Right renal cortex interstitium (tissue), 3 donors: ENCODE measurements around the gene PRDM1. TPM values are rescaled to one million over a fixed set of nuclear protein-coding genes. Genes with fewer than 3 reads are reported as not detected.

ENCODE experiments used
- DNase-seq, 3 donors: peaks; one replicate each; pipeline ENCODE4 v3.0.0-alpha.2; 2013; ENCODE audit warnings: low read depth in 3 of 3, low spot score in 2 of 3
- polyA plus RNA-seq, 3 donors: library from polyadenylated mRNA; unstranded; fragments of 120-200 nt; gene quantifications; one replicate each; pipeline ENCODE4 v1.2.1, GENCODE V29; 2013; ENCODE audit not compliant: insufficient read length in 3 of 3

Gene PRDM1
- polyA plus RNA-seq, 3 donors: 2.6 to 3.4 (median 3.0) TPM

DNA sequence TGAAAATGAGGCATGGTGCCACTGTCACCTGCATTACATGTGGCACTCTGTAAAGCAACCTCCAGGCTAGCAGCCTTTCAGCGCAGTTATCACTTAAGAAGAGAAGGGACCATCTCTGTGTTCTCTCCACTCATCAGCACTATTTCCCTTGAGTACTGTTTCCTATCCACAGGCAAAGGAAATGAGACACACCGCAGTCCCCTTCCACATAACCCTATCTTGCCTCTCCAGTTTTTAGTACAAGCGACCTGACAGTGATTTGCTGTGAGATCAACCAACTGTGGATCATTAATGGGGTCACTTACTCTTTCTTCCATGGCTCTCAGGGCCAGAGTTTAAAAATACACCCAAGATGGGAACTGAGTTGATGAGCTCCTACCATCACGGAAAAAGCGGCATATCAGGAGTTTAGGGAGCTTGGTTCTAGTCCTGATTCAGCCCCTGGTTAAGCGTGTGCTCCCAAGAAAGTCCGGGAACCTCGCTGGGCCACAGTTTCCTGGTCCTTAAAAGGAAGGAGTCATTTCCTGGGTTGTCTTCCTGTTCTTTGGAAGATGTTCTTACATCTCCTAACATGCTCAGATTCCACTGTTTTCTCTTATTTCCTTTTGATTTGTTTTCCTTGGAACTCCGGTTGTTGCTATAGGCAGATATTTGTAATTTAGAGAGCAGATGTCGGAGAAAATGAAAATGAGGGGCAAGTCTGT lies 27.3 kb downstream of the PRDM1 start:
- no peak for DNase-seq

DNA sequence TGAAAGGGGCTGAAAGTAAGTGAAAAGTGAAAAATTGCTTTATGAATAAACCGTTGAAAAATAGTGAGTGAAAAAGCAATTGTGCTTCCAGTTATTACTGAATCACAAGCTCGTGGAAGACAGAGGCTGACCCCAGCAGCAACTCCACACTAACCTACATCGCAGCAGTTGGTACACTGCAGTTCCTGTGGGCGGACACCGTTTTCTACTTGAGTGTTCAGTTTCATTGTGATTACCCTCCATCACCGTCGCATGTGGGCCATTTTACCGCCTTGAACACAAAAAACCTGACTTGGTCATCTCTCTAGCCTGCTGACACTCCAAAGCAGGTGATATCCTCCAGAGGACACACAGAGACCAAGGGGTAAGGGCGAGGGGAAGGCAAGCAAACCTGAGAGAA lies 28.4 kb downstream of the PRDM1 start:
- no peak for DNase-seq

DNA sequence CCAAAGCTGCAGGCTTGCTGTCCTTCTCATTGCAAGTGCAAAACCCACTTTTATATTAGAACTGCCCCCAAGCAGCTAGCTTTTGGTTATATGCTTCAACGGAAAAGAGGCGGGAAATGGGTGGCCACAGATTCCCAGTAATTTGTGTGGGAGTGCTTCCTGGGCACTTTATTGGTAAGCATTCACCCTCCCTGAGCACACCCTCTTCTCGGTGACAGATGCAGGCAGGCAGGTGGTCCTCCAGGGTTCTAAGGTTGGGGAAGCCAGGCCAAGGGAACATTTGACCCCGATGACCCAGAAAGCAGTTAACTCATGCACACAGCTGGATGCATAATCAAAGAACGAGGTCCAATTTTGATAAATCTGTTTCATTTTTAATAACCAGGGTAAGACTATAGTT lies 29.1 kb downstream of the PRDM1 start:
- no peak for DNase-seq

DNA sequence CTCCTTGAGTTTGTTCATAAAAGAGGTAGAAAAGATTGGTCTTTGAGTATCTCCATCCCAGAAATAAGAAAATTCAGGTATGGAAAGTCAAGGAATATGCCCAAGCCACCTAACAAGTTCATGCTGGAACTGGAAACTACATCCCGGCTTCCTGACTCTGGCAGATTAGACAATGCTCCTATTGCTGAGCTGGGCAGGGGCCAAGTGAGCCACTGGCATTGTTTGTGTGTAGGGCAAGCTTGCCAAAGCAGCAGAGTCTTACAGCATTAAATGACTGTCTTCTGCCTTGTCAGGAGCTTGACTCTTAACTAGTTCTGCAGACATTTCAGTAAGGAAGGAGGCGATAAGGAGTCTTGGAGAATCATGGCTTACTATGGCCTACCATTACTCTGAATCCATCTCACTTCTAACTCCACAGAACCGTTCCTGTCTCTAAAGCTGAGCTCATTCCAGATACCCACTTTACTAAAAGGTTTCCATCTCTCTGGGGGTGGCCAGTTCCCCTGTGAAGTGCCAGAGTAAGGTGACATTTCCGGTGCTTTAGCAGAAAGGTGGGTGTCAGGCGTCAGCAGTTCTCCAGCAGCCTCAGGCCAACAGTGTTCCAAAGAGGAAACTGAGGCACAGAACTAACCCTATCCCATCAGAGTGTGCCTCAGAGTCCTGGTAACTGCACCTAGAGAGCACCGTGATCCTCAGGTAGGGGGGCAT lies 30.1 kb downstream of the PRDM1 start:
- DNase-seq: no peak

DNA sequence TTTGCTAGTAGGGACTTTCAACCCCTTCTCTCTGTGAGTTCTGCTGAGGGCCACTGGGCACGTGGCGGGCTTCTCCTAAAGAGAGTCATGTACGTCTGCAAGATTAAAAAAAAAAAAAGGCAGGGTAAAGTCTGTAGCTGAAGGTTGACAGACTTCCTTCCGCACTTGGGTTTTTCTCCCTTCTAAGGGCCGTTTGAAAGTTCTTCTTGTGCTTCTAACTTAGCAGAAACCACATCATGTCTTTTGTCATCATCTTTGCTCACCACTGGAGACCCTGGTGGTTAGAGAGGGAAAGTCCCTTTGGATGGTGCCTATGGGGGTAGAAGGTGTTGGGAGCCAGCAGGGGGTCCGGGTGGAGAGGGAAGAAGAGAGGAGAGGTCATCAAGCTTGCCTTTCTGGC lies 31.4 kb downstream of the PRDM1 start:
- DNase-seq: no peak

DNA sequence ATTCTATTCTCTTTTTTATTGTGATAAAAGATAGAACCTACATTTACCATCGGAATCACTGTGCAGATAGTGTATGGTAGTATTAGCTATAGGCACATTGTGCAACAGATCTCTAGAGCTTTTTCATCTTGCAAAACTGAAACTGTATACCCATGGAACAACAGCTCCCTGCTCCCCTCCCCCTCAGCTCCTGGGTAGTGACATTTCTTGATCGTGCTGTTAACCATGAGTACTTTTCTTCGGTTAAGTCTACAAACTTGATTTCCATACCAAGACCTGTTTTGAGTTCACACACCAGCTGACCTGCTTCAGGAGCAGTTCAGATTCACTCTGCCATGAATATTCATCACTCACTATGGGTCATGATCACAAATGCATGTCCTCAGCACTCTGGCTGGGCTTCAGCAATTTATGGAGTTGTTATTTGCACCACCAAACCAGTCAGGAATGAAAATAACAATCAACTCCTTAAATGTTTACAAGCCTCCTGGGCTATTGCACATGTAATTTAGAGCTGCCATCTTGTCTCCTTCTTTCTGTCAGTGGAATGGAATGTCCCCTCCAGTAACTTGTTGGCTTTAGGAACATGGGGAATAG lies 32.8 kb downstream of the PRDM1 start:
- no peak for DNase-seq

DNA sequence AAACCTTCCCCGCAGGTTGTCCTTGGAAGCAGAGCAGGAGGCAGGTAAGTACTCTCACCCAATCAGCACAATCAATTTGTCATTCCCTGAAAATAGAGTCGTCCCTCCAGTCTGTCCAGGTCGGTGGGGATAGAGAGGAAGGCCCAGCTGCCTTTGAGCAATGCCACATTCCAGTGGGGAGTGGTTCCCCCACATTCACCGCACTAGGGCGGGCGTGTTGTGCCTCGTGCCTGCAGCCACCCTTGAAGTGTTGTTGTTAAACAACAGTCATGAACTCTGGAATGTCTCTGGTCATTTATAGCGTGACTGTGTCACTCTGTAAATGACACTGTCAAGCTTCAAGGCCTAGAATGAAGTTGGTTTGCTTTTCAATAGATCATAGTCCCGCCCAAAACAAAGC lies 33.4 kb downstream of the PRDM1 start:
- DNase-seq: no peak

DNA sequence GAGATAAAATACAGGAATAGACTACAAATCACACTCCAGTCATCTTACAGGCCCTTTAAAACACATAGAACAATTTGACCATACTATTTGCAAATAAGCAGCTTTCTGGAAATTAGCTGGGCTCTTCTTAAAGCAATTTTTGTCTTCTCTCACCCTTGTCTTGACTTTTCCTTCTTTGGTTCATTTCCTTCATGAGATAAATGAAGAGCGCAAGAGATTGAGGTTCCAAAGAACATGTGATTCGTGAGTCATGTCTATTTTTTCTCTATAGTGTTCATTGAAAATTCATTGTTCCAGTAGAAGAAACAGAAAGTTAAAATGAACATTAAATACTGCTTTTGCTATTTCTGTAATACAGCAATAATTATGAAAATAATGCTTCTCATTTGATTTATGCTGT lies 33.9 kb downstream of the PRDM1 start:
- DNase-seq: no peak

DNA sequence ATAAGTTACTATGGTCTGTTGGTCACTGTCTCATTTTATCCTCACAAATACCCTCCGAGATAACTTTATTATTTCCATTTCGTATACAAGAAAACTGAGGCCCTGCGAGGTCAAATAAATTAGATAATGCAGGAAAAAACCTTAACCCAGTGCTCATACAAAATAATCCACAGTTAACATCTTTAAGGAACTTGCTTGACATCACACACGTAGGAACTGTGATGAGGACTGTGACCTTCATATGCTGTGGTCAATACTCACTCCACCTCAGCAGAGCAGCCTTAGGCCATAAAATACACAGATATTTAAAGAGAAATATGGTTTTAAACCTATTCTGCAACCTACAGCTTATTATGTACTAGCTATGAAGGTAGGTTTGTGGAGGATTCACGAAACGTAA lies 34.3 kb downstream of the PRDM1 start:
- DNase-seq: no peak

DNA sequence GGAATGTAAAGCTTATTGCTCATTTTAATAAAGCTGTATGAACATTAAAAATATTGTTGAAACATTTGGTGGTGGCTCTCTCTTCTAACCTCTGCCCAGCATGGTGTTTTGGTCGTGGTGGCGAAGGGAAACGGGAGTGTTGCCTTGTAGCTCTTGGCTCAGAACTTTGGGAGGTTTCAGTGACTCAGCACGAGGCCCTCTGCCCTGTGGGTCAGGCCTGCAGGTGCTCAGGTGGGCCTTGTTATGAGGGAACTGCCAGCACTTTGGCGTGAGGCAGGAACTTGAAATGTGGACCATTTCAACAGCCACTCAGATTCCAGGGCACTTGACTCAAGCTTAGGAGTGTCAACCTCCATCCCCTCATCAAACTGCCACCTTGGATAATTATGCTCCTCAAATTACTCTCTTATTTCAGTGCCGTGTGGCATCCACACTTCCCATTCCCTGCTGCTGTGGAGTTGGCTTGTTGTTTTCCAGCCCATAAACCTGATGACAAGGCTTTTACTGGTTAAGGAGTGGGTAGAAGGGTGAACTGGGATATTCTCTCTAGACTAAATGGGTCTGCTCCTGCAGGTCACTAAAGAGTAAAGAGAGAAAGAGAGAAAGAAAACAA lies 36.3 kb downstream of the PRDM1 start:
- DNase-seq: peak; percentile 17 to 49 (median 18)

DNA sequence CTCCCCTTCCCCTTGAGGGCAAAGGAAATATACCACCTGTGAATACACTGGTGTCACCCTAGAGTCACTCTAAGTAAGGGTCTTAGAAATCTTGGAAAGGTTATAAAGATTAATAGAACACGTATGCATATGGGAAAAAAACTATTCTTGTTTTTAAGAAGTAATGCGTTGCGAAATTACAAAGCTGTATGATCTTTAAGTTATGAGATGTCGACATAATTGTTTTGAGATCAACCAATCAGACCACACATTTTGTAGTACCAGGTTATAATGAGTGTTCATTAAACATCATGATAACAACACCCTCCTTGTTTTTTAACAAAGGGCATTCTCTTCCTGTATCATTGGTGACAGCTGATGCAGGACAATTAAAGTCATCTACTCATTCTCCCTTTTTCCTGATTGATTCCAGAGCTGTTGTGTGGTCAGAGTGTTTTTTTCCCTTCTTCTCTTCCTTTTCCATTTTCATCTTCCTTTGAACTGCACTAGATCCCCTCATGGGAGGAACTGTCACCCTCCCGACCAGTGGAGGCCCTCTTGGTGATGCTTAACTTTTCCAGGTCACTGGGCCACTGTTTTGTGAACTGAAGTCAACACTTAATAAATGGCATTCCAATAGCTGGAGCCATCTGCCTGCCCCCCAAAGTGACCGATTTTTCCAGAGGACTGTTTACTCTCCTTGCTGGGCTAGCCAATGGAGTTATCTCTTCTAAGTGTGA lies 37.0 kb downstream of the PRDM1 start:
- DNase-seq: no peak

DNA sequence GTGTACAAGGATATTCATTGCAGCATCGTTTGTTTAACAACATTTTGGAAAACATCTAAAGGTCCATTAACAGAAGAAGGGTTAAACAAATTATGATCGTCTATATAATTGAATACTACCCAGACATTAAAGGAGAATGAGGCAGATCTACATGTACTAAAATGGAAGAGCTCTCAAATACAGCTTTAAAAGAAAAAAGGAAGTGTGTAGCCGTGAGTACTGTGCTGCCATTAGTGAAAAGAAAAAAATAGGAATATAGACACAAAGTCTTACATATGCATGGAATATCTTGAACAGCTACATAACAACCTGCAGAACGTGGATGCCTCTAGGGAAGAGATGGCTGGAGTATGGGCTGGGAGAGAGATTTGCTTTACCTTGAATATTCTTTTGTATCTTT lies 37.9 kb downstream of the PRDM1 start:
- DNase-seq: no peak

DNA sequence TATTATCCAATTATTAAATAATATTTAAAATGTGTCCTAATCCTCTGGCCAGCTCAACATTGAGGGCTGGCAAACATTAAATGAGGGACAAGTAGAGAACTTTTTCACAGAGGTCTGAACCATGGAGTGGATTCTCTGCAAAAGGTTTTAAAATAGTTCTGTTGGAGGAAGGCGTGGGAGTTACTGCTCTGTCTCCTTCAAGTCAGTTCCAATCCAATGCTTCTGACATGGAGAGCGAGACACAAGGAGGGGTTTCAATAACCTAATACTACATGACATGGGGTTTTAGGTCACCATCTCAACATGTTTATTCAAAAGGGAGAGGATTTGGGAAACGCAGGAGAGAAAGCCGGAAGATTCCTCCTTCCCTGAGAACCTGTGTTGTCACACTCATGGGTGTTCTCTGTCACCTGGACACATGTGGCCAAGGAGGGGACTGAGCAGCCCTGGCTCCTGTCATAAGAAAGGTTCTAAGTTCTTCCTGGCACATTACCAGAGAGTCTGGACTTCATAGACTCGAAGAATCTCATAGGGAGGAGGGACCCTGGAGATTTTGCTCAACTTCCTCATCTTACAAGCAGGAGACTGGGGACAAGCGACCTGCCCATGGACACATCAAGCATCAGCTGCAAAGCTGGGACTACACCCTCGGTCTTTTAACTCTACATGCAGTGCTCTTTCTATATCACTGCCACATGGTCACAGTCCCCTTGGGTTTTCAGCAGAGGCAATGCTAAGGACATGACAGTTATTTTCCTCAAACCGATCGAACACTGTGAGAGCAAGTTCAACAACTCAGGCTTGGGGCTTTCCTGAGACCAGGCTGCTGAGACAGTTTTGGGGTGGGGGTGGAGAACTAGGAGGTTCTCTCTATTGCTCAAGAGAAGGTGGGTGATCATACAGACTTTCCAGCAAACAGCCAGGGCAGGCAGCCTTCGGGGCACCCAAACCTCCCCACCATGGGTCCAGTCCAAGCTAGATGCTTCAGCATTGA lies 38.6 kb downstream of the PRDM1 start:
- DNase-seq: no peak

DNA sequence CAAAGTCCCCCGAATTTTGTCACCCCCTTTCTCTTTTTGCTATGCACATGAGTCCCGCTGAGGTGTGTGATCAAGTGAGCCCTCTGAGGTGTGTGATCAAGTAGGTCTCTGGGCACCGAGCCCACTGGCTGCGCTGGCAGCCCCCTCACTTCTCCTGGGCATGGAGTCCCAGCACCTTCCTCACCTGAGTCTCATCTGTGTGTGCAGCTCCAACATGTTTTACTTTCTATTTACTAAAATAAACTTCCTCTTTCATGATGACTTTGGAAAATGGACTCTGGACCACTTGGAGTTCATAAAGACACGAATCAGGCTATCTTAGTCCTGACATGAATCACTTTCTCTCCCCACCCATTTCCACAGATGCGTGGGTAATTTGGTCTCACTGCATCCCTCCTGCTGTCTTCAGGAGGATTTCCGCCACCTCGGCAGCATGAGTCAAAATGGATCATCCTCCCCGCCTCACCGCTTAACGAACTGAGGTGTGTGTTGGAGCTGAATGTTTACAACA lies 39.8 kb downstream of the PRDM1 start:
- DNase-seq: no peak

DNA sequence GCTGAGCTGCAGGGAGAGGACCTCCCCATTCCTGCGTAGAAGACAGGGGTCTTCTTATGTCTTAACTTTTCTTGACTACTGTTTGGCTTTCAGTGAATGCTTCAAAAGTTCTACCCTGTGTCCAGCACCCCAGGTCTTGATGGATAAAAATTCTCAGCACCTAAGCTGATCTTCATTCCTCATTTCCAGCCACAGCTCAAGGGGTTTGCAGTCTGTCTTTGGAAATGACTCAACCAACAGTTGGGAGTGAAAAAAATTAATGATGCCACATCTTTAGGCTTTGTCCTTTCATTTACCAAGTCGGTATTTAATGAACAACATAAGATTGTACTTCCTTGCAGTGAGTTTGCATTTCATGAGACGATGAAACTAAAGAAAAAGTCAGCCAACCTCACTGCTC lies 40.3 kb downstream of the PRDM1 start:
- no peak for DNase-seq

DNA sequence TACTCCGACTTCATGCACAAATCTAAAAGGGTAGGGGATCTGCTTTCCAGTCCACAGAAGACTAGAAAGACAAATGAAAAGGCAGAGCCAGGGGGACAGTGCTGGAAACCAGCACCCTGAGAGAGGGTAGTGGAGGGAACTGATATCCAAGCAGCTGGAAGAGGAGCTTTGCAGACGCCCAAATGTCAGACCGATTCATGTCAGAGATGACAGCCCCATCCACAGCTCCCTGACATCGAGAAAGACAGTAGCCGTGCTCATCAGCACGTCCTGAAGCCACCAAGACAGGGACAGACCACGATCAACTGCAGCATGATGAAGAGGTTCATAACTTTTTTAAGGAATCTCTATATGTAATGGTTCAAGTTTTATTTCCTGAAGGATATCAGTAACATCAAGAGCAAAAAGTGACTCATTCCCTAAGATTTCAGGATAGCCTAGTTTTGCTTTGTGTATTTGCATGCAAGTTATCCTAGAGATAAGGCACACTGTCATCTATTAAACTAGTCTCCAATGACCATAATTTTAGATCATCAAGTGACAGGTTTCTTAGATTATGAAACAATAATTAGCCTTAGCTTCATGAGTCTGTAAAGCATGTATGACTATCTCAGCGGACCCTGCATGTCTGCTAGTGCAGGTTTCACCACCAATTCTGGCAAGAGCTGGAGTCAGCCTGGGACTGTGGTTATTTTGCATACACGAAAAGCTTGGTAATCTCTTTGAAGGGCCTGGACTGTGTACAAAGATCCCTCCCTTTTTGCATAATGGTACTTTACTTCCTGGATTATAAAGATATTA lies 43.0 kb downstream of the PRDM1 start:
- DNase-seq: no peak

DNA sequence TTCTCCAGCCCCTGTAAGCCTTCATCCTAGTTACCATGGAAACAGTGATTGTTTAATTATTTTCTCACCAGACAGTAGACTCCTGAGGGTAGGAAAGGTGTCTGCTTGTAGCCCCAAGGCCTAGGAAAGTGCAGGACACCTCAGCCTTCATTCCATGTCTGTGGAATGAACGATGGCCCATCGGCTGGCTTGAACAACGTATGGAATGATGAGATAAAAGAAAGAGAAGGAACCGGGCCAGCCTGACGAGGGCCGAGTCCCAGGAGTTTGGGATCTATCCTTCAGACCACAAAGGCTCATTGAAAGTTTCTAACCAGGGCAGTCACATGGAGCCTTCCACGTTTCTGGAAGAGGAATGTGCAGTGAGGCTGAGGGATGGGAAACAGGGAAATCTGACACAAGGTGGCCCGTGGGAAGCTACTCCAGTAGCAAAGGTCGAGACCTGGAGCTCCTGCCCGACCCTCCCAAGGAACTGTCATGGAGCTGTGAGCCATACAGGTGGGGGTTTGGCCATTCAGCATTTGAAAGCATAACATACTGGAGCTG lies 46.1 kb downstream of the PRDM1 start:
- no peak for DNase-seq

DNA sequence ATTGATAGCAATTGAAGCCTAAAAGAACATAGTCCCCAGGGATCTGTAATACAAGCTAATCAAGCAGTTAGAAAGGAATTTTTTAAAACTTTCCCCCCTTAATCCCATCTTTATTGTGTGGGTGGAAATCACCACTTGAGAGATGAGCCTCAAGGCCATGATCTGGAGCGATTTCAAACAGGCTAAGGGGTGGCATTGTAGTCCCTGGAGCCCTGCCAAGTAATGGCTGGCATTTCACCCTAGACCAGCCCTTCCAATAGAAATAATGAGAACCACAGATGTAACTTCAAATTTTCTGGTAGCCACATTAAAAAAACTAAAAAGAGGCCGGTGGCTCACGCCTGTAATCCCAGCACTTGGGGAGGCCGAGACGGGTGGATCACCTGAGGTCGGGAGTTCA lies 46.9 kb downstream of the PRDM1 start:
- no peak for DNase-seq
